Myocyte (in vitro differentiated cells): Measurements from ENCODE around the gene VAPB. TPM values are rescaled to one million over a fixed set of nuclear protein-coding genes. Genes with fewer than 3 reads are reported as not detected.

ENCODE experiments used
- total RNA-seq: library from RNA; depleted of rRNA; stranded (reverse); fragments of >200 nt; gene quantifications from 2 replicates; pipeline ENCODE4 v1.2.3, GENCODE V29; 2014

Gene VAPB
- total RNA-seq, 1 donor from 2014 or later, result 18.9 TPM

Other genes starting within 250 kb of the VAPB start
- gene ANKRD60, start 160.6 kb upstream of the VAPB start, total RNA-seq, result not detected in 2 replicates
- gene RAB22A, start 79.5 kb upstream of the VAPB start, total RNA-seq, result 17.1 and 18.2 TPM in 2 replicates
- 0.11 and 0.21 TPM in 2 replicates for gene APCDD1L, start 126.2 kb downstream of the VAPB start, total RNA-seq